EL (cell line): ENCODE results near the gene PHACTR3.

Experiments
- DNase-seq: peaks from one replicate; pipeline ENCODE4 v3.0.0-alpha.2; 2016

Gene PHACTR3

GRCh38 chr20:59708326-59708725 lies 104.0 kb downstream of the PHACTR3 start:
- no peak for DNase-seq

- DNase-seq: no peak
Observed at GRCh38 chr20:59709636-59710035, 105.3 kb downstream of the PHACTR3 start.

- no peak for DNase-seq
Observed at GRCh38 chr20:59718071-59718470, 113.7 kb downstream of the PHACTR3 start.

- no peak for DNase-seq
Observed at GRCh38 chr20:59718751-59719150, 114.4 kb downstream of the PHACTR3 start.

- no peak for DNase-seq
Observed at GRCh38 chr20:59720013-59720412, 115.7 kb downstream of the PHACTR3 start.

GRCh38 chr20:59721386-59721785 lies 117.0 kb downstream of the PHACTR3 start:
- no peak for DNase-seq

GRCh38 chr20:59723108-59723500 lies 118.8 kb downstream of the PHACTR3 start:
- no peak for DNase-seq

- peak; percentile 12 for DNase-seq
Observed at GRCh38 chr20:59723607-59724456, 119.5 kb downstream of the PHACTR3 start.

- no peak for DNase-seq
Observed at GRCh38 chr20:59724457-59725366, 120.4 kb downstream of the PHACTR3 start.

GRCh38 chr20:59725476-59726280 lies 121.3 kb downstream of the PHACTR3 start:
- no peak for DNase-seq

- DNase-seq: no peak
Observed at GRCh38 chr20:59726281-59726595, 121.9 kb downstream of the PHACTR3 start.

GRCh38 chr20:59728722-59729430 lies 124.5 kb downstream of the PHACTR3 start:
- DNase-seq: no peak

GRCh38 chr20:59729506-59729905 lies 125.2 kb downstream of the PHACTR3 start:
- DNase-seq: no peak

GRCh38 chr20:59730722-59731121 lies 126.4 kb downstream of the PHACTR3 start:
- DNase-seq: no peak

GRCh38 chr20:59731376-59731775 lies 127.0 kb downstream of the PHACTR3 start:
- no peak for DNase-seq

- DNase-seq: no peak
Observed at GRCh38 chr20:59733351-59733750, 129.0 kb downstream of the PHACTR3 start.

- no peak for DNase-seq
Observed at GRCh38 chr20:59735486-59735885, 131.1 kb downstream of the PHACTR3 start.

GRCh38 chr20:59735917-59736316 lies 131.6 kb downstream of the PHACTR3 start:
- no peak for DNase-seq

GRCh38 chr20:59736366-59736765 lies 132.0 kb downstream of the PHACTR3 start:
- DNase-seq: no peak

GRCh38 chr20:59737073-59737666 lies 132.8 kb downstream of the PHACTR3 start:
- no peak for DNase-seq

GRCh38 chr20:59737816-59738215 lies 133.5 kb downstream of the PHACTR3 start:
- no peak for DNase-seq

GRCh38 chr20:59738851-59739250 lies 134.5 kb downstream of the PHACTR3 start:
- no peak for DNase-seq
